ENCODE data around the gene SETD1B.

SETD1B gene

GRCh38 chr12:121781998-121782979 lies 21.5 kb upstream of the SETD1B start:
- TF ChIP-seq CTCF (conservative IDR thresholded peaks at IDR 0.05) = no peak
- H3K27ac ChIP-seq = no peak overlapping the region

GRCh38 chr12:121783766-121784165 lies 20.0 kb upstream of the SETD1B start:
- TF ChIP-seq CTCF (conservative IDR thresholded peaks at IDR 0.05) = no peak
- no peak overlapping the region for H3K27ac ChIP-seq

- no peak overlapping the region for H3K27ac ChIP-seq
- no peak for TF ChIP-seq CTCF (conservative IDR thresholded peaks at IDR 0.05)
Measured at GRCh38 chr12:121784460-121784859, 19.3 kb upstream of the SETD1B start.

- TF ChIP-seq CTCF (conservative IDR thresholded peaks at IDR 0.05) = no peak
- H3K27ac ChIP-seq = no peak overlapping the region
Measured at GRCh38 chr12:121786440-121786825, 17.4 kb upstream of the SETD1B start.

GRCh38 chr12:121787063-121788025 lies 16.5 kb upstream of the SETD1B start:
- no peak overlapping the region for H3K27ac ChIP-seq
- no peak for TF ChIP-seq CTCF (conservative IDR thresholded peaks at IDR 0.05)

- no peak overlapping the region for H3K27ac ChIP-seq
- TF ChIP-seq CTCF (conservative IDR thresholded peaks at IDR 0.05) = no peak
Measured at GRCh38 chr12:121788176-121788818, 15.5 kb upstream of the SETD1B start.

Data from VCaP (cell line).